SK-N-SH (cell line): ENCODE results near the gene MTR. TPM values are rescaled to one million over a fixed set of nuclear protein-coding genes. Genes with fewer than 3 reads are reported as not detected.

Experiments used
- CTCF ChIA-PET: fragments of 300-600, 350-600 bp; formaldehyde crosslinking; extraction: SDS; loops from one replicate; lab custom pipeline; 2021; lab: Yijun Ruan, JAX
- POLR2A ChIA-PET: fragments of 350-600 bp; sonication (Branson Sonifier 250); formaldehyde crosslinking; extraction: SDS; loops from one replicate; lab custom pipeline; 2020; ENCODE audit warnings: antibody characterized with exemption, inconsistent platforms; lab: Yijun Ruan, JAX
- DNase-seq: peaks from one replicate; pipeline ENCODE4 v3.0.0; 2012
- H2AFZ ChIP-seq: fragments of 200-600 bp; sonication (generic); 2 replicates; pipeline ENCODE4 v1.8.1; 2016; ENCODE audit warnings: antibody characterized with exemption, mild to moderate bottlenecking, low read depth
- H3F3A ChIP-seq: fragments of 200-600 bp; sonication (generic); replicated peaks from 2 replicates; pipeline ENCODE3; 2016; ENCODE audit warnings: antibody characterized with exemption, mild to moderate bottlenecking; ENCODE audit not compliant: insufficient read depth
- H3K27ac ChIP-seq, 2 experiments: fragments of 200-500 bp in 1 of 2; fragments of 200-600 bp in 1 of 2; sonication (Bioruptor generic) in 1 of 2; sonication (generic), shearing (Covaris generic) in 1 of 2; 2 replicates each; pipeline versions ENCODE4 v1.5.1 to v1.6.1; 2014 to 2016; ENCODE audit warnings: low read depth in 2 of 2, inconsistent platforms in 1 of 2, low read length in 1 of 2, mild to moderate bottlenecking in 1 of 2, mixed read lengths in 1 of 2
- H3K27me3 ChIP-seq: fragments of 200-600 bp; sonication (generic), shearing (Covaris generic); 2 replicates; pipeline ENCODE4 v1.6.1; 2016; ENCODE audit warnings: mixed run types; ENCODE audit not compliant: insufficient read depth
- H3K36me3 ChIP-seq, 2 experiments: fragments of 200-500 bp in 1 of 2; fragments of 200-600 bp in 1 of 2; sonication (Bioruptor generic) in 1 of 2; sonication (generic) in 1 of 2; replicated peaks in 1 of 2; 2 replicates each; pipeline versions ENCODE3 to v1.5.1; 2014 to 2016; ENCODE audit warnings: low read length in 1 of 2, mild to moderate bottlenecking in 1 of 2; ENCODE audit not compliant: insufficient read depth in 2 of 2, control insufficient read depth in 1 of 2
- H3K4me1 ChIP-seq, 2 experiments: fragments of 200-500 bp in 1 of 2; fragments of 200-600 bp in 1 of 2; sonication (Bioruptor generic) in 1 of 2; sonication (generic), shearing (Covaris generic) in 1 of 2; 2 replicates each; pipeline versions ENCODE4 v1.5.1 to v1.6.1; 2014 to 2016; ENCODE audit warnings: low read depth in 1 of 2, low read length in 1 of 2, mixed run types in 1 of 2; ENCODE audit not compliant: insufficient read depth in 2 of 2, control insufficient read depth in 1 of 2
- H3K4me2 ChIP-seq: fragments of 200-600 bp; sonication (generic), shearing (Covaris generic); 2 replicates; pipeline ENCODE4 v1.6.1; 2017; ENCODE audit warnings: mixed run types
- H3K4me3 ChIP-seq, 2 experiments: fragments of 200-500 bp in 1 of 2; fragments of 200-600 bp in 1 of 2; sonication (Bioruptor generic) in 1 of 2; sonication (generic), shearing (Covaris generic) in 1 of 2; 2 replicates each; pipeline versions ENCODE4 v1.5.1 to v1.8.1; 2014 to 2016; ENCODE audit warnings: low read depth in 2 of 2, inconsistent platforms in 1 of 2, low read length in 1 of 2, mild to moderate bottlenecking in 1 of 2, mixed read lengths in 1 of 2, moderate library complexity in 1 of 2
- H3K79me2 ChIP-seq: fragments of 200-600 bp; sonication (generic); 2 replicates; pipeline ENCODE4 v1.8.1; 2017; ENCODE audit warnings: mild to moderate bottlenecking; ENCODE audit not compliant: insufficient read depth
- H3K9ac ChIP-seq: fragments of 200-600 bp; sonication (generic); 2 replicates; pipeline ENCODE4 v1.6.1; 2017; ENCODE audit warnings: mixed run types
- H3K9me2 ChIP-seq: fragments of 200-600 bp; sonication (generic); 2 replicates; pipeline ENCODE4 v1.6.1; 2017; ENCODE audit warnings: mixed run types
- H3K9me3 ChIP-seq: fragments of 200-600 bp; sonication (generic); 2 replicates; pipeline ENCODE4 v1.6.1; 2017; ENCODE audit warnings: mixed run types, mild to moderate bottlenecking, moderate library complexity
- H4K20me1 ChIP-seq: fragments of 200-600 bp; sonication (generic); 2 replicates; pipeline ENCODE4 v1.6.1; 2017; ENCODE audit warnings: mild to moderate bottlenecking, mixed run types; ENCODE audit not compliant: insufficient read depth
- EZH2phosphoT487 ChIP-seq: fragments of 200-600 bp; sonication (generic); IDR thresholded peaks from 2 replicates; pipeline ENCODE4 v1.6.1; 2017; ENCODE audit warnings: low read depth, mixed run types, mild to moderate bottlenecking, antibody characterized with exemption, moderate library complexity, borderline replicate concordance
- FOXJ3 ChIP-seq: sonication (generic); formaldehyde crosslinking; IDR thresholded peaks from 2 replicates; pipeline ENCODE4 v1.5.1; 2020; ENCODE audit warnings: mild to moderate bottlenecking, missing genetic modification reagents
- FOXM1 ChIP-seq: IDR thresholded peaks from 2 replicates; pipeline ENCODE4 v1.4.0; 2012; ENCODE audit warnings: low read depth, mild to moderate bottlenecking
- JUND ChIP-seq: IDR thresholded peaks from 2 replicates; pipeline ENCODE4 v1.4.0; 2012
- MAX ChIP-seq: IDR thresholded peaks from 2 replicates; pipeline ENCODE4 v1.4.0; 2012; ENCODE audit warnings: low read depth
- MEF2A ChIP-seq: IDR thresholded peaks from 2 replicates; pipeline ENCODE4 v1.4.0; 2012; ENCODE audit warnings: low read depth, borderline replicate concordance
- MXI1 ChIP-seq: IDR thresholded peaks from 2 replicates; pipeline ENCODE4 v1.6.1; 2012; ENCODE audit warnings: mild to moderate bottlenecking, low read depth, low read length, improper control_type of control experiment
- NFIC ChIP-seq: IDR thresholded peaks from 2 replicates; pipeline ENCODE4 v1.4.0; 2012; ENCODE audit warnings: borderline replicate concordance
- PBX3 ChIP-seq: IDR thresholded peaks from 2 replicates; pipeline ENCODE4; 2012
- POLR2AphosphoS5 ChIP-seq: IDR thresholded peaks from 2 replicates; pipeline ENCODE4 v1.6.1; 2012; ENCODE audit warnings: low read depth, low read length
- RCOR1 ChIP-seq: fragments of 150-350 bp; IDR thresholded peaks from 2 replicates; pipeline ENCODE4 v1.6.1; 2017; ENCODE audit warnings: antibody characterized with exemption, low read length
- RXRA ChIP-seq: IDR thresholded peaks from 2 replicates; pipeline ENCODE4 v1.4.0; 2012; ENCODE audit warnings: low read depth, mild to moderate bottlenecking, borderline replicate concordance
- SMC3 ChIP-seq: IDR thresholded peaks from 2 replicates; pipeline ENCODE4 v1.6.1; 2012; ENCODE audit warnings: low read depth, low read length, improper control_type of control experiment
- TAF1 ChIP-seq: IDR thresholded peaks from 2 replicates; pipeline ENCODE4 v1.6.1; 2012; ENCODE audit warnings: low read depth, mild to moderate bottlenecking, low read length, moderate library complexity, borderline replicate concordance
- TEAD4 ChIP-seq: IDR thresholded peaks from 2 replicates; pipeline ENCODE4 v1.4.0; 2012; ENCODE audit warnings: mild to moderate bottlenecking, borderline replicate concordance; ENCODE audit not compliant: insufficient read depth
- WGBS: methylation state at CpG from one replicate; pipeline ENCODE4 v1.1.6; 2017; ENCODE audit warnings: low lambda C conversion rate; 5-methylcytosine and 5-hydroxymethylcytosine counted together
- polyA plus RNA-seq, 3 experiments: library from polyadenylated mRNA; depleted of rRNA; stranded (reverse); fragments of >200 nt; gene quantifications; 2 replicates each; pipeline ENCODE4 v1.2.3, GENCODE V29; 2012
- TF ChIP-seq, protein P1 (sequence below): IDR thresholded peaks from 2 replicates; pipeline ENCODE4 v1.6.1; 2012; ENCODE audit warnings: mild to moderate bottlenecking, low read depth, low read length, moderate library complexity
- TF ChIP-seq, protein P2 (sequence below): fragments of 150-350 bp; IDR thresholded peaks from 2 replicates; pipeline ENCODE4 v1.6.1; 2017; ENCODE audit warnings: antibody characterized with exemption, low read length, low read depth, borderline replicate concordance

MTR gene
- polyA plus RNA-seq, 1 of the 3 experiments (the other 2 are of a cell fraction), result 5.4 TPM

DNA sequence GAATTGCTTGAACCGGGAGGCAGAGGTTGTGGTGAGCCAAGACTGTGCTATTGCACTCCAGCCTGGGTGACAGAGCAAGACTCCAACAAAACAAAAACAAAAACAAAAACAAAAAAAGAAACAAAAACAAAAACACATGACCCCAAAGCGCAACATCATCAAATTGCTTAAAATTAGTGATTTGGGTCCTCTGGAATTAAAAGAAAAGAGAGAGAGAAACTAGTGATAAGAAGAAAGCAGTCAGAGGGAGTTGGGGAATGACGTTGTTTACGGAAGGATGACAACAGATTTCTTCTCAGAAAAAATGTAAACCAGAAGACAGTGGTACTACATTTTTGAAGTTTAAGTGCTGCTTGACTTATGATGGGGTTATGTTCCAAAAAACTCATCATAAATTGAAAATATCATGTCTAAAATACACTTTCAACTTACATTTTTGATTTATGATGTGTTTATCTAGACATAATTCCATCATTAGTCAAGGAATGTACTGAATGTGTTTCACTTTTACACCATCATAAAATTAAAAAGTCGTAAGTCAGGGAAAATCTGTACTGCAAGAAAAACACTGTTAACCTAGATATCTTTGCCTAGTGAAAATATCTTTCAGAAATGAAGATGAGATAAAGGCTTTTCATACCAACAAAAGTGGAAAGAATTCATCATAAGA is 121.2 kb downstream of the MTR start:
- H3K9me2 ChIP-seq, result peaks cover 3% of the 10 kb centered on the region; the same call in 1 of the 2 replicates
- H3K4me3 ChIP-seq, result no peak overlapping the region
- no peaks in the 10 kb centered on the region; a peak in 2 of 4 replicates for H3K4me1 ChIP-seq
- no peak overlapping the region for H3K9ac ChIP-seq
- no peaks in the 10 kb centered on the region for H3K27me3 ChIP-seq
- no peaks in the 10 kb centered on the region for H4K20me1 ChIP-seq
- H3K4me2 ChIP-seq, result no peak overlapping the region
- no peak overlapping the region for H2AFZ ChIP-seq
- no peaks in the 10 kb centered on the region for H3K79me2 ChIP-seq
- CTCF ChIA-PET, result no interaction called here
- TF ChIP-seq MAX (no peak), FOXJ3 (CRISPR knock-in tag) (no peak), EZH2phosphoT487 (no peak), MXI1 (no peak), TEAD4 (no peak), MEF2A (no peak), RCOR1 (no peak), NFIC (no peak), TAF1 (no peak), POLR2AphosphoS5 (no peak), RXRA (no peak), SMC3 (no peak), JUND (no peak), PBX3 (no peak), FOXM1 (no peak)
- TF ChIP-seq, protein P1, sequence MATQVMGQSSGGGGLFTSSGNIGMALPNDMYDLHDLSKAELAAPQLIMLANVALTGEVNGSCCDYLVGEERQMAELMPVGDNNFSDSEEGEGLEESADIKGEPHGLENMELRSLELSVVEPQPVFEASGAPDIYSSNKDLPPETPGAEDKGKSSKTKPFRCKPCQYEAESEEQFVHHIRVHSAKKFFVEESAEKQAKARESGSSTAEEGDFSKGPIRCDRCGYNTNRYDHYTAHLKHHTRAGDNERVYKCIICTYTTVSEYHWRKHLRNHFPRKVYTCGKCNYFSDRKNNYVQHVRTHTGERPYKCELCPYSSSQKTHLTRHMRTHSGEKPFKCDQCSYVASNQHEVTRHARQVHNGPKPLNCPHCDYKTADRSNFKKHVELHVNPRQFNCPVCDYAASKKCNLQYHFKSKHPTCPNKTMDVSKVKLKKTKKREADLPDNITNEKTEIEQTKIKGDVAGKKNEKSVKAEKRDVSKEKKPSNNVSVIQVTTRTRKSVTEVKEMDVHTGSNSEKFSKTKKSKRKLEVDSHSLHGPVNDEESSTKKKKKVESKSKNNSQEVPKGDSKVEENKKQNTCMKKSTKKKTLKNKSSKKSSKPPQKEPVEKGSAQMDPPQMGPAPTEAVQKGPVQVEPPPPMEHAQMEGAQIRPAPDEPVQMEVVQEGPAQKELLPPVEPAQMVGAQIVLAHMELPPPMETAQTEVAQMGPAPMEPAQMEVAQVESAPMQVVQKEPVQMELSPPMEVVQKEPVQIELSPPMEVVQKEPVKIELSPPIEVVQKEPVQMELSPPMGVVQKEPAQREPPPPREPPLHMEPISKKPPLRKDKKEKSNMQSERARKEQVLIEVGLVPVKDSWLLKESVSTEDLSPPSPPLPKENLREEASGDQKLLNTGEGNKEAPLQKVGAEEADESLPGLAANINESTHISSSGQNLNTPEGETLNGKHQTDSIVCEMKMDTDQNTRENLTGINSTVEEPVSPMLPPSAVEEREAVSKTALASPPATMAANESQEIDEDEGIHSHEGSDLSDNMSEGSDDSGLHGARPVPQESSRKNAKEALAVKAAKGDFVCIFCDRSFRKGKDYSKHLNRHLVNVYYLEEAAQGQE, result no peak
- TF ChIP-seq, protein P2, sequence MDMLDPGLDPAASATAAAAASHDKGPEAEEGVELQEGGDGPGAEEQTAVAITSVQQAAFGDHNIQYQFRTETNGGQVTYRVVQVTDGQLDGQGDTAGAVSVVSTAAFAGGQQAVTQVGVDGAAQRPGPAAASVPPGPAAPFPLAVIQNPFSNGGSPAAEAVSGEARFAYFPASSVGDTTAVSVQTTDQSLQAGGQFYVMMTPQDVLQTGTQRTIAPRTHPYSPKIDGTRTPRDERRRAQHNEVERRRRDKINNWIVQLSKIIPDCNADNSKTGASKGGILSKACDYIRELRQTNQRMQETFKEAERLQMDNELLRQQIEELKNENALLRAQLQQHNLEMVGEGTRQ, result no peak
- H3K27ac ChIP-seq, result no peak overlapping the region
- 60% methylated on average over 5 of the region's 5 CpGs for WGBS
- peaks cover 17% of the 10 kb centered on the region; the same call in 1 of the 2 replicates for H3K9me3 ChIP-seq
- DNase-seq, result no peak
- POLR2A ChIA-PET, result no interaction called here
- no peaks in the 10 kb centered on the region for H3K36me3 ChIP-seq
- H3F3A ChIP-seq, result no peaks in the 10 kb centered on the region
